A673 (cell line): ENCODE data around the gene SRPRB. TPM values are rescaled to one million over a fixed set of nuclear protein-coding genes. Genes with fewer than 3 reads are reported as not detected.

Source experiments
- BruUV-seq: library from RNA; stranded (reverse); fragments of 400-500 nt; replicated peaks from 2 replicates; lab custom pipeline; 2021; lab: Mats Ljungman, UMichigan
- CTCF ChIA-PET: fragments of 300-600 bp; sonication (Branson Sonifier 250); formaldehyde crosslinking; loops from one replicate; lab custom pipeline; 2022; ENCODE audit warnings: antibody characterized with exemption; lab: Charles Lee
- POLR2A ChIA-PET: fragments of 300-600 bp; sonication (Branson Sonifier 250); formaldehyde crosslinking; loops from one replicate; lab custom pipeline; 2022; ENCODE audit warnings: antibody characterized with exemption; ENCODE audit not compliant: low non-redundant PET; lab: Charles Lee
- DNase-seq: peaks from one replicate; pipeline ENCODE4 v3.0.0-alpha.2; 2015; ENCODE audit warnings: low spot score
- H3K27ac ChIP-seq: fragments of 200-600 bp; sonication (generic); 2 replicates; pipeline ENCODE4 v1.5.1; 2016; ENCODE audit warnings: mixed run types, low read depth, mild to moderate bottlenecking, mixed read lengths, antibody characterized with exemption, low read length; ENCODE audit not compliant: poor library complexity, severe bottlenecking
- H3K27me3 ChIP-seq: fragments of 200-600 bp; sonication (generic); replicated peaks from 2 replicates; pipeline ENCODE4 v1.6.1; 2017; ENCODE audit warnings: mixed run types, low read depth, mild to moderate bottlenecking, mixed read lengths, antibody characterized with exemption, low read length; ENCODE audit not compliant: insufficient read depth, poor library complexity
- H3K36me3 ChIP-seq: fragments of 200-600 bp; sonication (generic); 2 replicates; pipeline ENCODE4 v1.6.1; 2016; ENCODE audit warnings: mixed run types, mild to moderate bottlenecking, mixed read lengths, antibody characterized with exemption, low read length; ENCODE audit not compliant: insufficient read depth, poor library complexity, severe bottlenecking
- H3K4me1 ChIP-seq: fragments of 200-600 bp; sonication (generic); 2 replicates; pipeline ENCODE4 v1.6.1; 2017; ENCODE audit warnings: mixed run types, mild to moderate bottlenecking, mixed read lengths, antibody characterized with exemption, low read length; ENCODE audit not compliant: insufficient read depth, poor library complexity, severe bottlenecking
- H3K4me3 ChIP-seq: fragments of 200-600 bp; sonication (generic); 2 replicates; pipeline ENCODE4 v1.5.1; 2016; ENCODE audit warnings: low read depth, mixed run types, mild to moderate bottlenecking, mixed read lengths, low read length; ENCODE audit not compliant: poor library complexity, severe bottlenecking
- H3K9me3 ChIP-seq: fragments of 200-600 bp; sonication (generic); 2 replicates; pipeline ENCODE4 v1.6.1; 2016; ENCODE audit warnings: mixed run types, low read depth, mild to moderate bottlenecking, mixed read lengths, antibody characterized with exemption, low read length; ENCODE audit not compliant: poor library complexity, severe bottlenecking
- EZH2 ChIP-seq: fragments of 200-600 bp; sonication (generic); IDR thresholded peaks from 2 replicates; pipeline ENCODE4 v1.6.1; 2017; ENCODE audit warnings: borderline replicate concordance, low read depth, mild to moderate bottlenecking, mixed read lengths, antibody characterized with exemption, low read length; ENCODE audit not compliant: poor library complexity, severe bottlenecking
- intact Hi-C: fragments of 100-400 bp; cut with micrococcal nuclease; formaldehyde crosslinking; loops from one replicate; pipeline ENCODE4 v1.10.0; 2022; ENCODE audit not compliant: unreplicated experiment
- total RNA-seq: library from RNA; stranded (reverse); gene quantifications from 2 replicates; pipeline ENCODE4 v1.2.3, GENCODE V29; 2021
- TF ChIP-seq, protein P1 (sequence below): fragments of 300-800, 200-600 bp; sonication (generic); conservative IDR thresholded peaks from 2 replicates; pipeline ENCODE4 v1.5.1; 2017; ENCODE audit warnings: low read depth, mild to moderate bottlenecking, antibody characterized with exemption, low read length, moderate library complexity, mixed read lengths

SRPRB gene
- total RNA-seq, 1 experiment from 2014 or later: 64.2 TPM

GRCh38 chr3:133849346-133849745, 43.7 kb downstream of the SRPRB start:
- BruUV-seq: no TSS peak
- no peak for DNase-seq
- TF ChIP-seq, protein P1, sequence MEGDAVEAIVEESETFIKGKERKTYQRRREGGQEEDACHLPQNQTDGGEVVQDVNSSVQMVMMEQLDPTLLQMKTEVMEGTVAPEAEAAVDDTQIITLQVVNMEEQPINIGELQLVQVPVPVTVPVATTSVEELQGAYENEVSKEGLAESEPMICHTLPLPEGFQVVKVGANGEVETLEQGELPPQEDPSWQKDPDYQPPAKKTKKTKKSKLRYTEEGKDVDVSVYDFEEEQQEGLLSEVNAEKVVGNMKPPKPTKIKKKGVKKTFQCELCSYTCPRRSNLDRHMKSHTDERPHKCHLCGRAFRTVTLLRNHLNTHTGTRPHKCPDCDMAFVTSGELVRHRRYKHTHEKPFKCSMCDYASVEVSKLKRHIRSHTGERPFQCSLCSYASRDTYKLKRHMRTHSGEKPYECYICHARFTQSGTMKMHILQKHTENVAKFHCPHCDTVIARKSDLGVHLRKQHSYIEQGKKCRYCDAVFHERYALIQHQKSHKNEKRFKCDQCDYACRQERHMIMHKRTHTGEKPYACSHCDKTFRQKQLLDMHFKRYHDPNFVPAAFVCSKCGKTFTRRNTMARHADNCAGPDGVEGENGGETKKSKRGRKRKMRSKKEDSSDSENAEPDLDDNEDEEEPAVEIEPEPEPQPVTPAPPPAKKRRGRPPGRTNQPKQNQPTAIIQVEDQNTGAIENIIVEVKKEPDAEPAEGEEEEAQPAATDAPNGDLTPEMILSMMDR: no peak
- TF ChIP-seq EZH2: no peak
- no peaks in the 10 kb centered on the region for H3K27me3 ChIP-seq
- H3K9me3 ChIP-seq: no peaks in the 10 kb centered on the region
- H3K27ac ChIP-seq: no peak overlapping the region
- H3K4me1 ChIP-seq: no peaks in the 10 kb centered on the region
- ChIA-PET CTCF (no interaction called here), POLR2A (no interaction called here)
- no peaks in the 10 kb centered on the region for H3K36me3 ChIP-seq
- no peak overlapping the region for H3K4me3 ChIP-seq
- intact Hi-C loops: no loop called here

DNA sequence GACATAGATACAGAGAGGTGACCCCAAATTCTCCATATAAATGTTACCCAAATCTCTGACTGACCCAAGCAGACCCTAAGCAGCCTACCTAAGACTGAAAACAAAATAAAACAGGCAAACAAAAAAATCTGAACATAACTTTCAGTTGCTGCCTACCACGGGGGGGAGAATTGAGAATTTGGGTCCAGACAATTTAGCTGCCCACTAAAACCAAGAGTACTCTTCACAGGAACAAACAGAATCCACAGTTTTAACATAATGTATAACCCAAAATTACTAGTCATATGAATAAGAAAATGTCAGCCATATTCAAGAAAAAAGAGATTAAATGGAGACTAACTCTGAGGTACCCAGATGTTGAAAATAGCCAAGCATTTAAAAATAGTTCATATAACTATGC, 44.4 kb downstream of the SRPRB start:
- Histone ChIP-seq H3K27ac (no peak overlapping the region), H3K27me3 (no peaks in the 10 kb centered on the region), H3K4me3 (no peak overlapping the region), H3K9me3 (no peaks in the 10 kb centered on the region), H3K4me1 (peaks cover 1% of the 10 kb centered on the region), H3K36me3 (no peaks in the 10 kb centered on the region)
- ChIA-PET POLR2A (no interaction called here), CTCF (no interaction called here)
- DNase-seq: no peak
- no TSS peak for BruUV-seq
- TF ChIP-seq, protein P1: no peak
- TF ChIP-seq EZH2: no peak
- intact Hi-C loops: no loop called here

GRCh38 chr3:133851266-133851906, 45.8 kb downstream of the SRPRB start:
- Histone ChIP-seq H3K27me3 (no peaks in the 10 kb centered on the region), H3K9me3 (no peaks in the 10 kb centered on the region), H3K4me3 (no peak overlapping the region), H3K36me3 (no peaks in the 10 kb centered on the region), H3K4me1 (peaks cover 4% of the 10 kb centered on the region), H3K27ac (no peak overlapping the region)
- POLR2A ChIA-PET: no interaction called here
- no TSS peak for BruUV-seq
- CTCF ChIA-PET: no interaction called here
- TF ChIP-seq, protein P1: no peak
- TF ChIP-seq EZH2: no peak
- intact Hi-C loops: no loop called here
- no peak for DNase-seq
